ENCODE data around the gene DNAJC6. TPM values are rescaled to one million over a fixed set of nuclear protein-coding genes. Genes with fewer than 3 reads are reported as not detected.

Gene DNAJC6
- total RNA-seq, 3 donors from 2014 or later, result 1.6 to 9.6 (median 1.8) TPM

GRCh38 chr1:65456481-65456880 is 147.1 kb downstream of the DNAJC6 start:
- TF ChIP-seq, protein P1, sequence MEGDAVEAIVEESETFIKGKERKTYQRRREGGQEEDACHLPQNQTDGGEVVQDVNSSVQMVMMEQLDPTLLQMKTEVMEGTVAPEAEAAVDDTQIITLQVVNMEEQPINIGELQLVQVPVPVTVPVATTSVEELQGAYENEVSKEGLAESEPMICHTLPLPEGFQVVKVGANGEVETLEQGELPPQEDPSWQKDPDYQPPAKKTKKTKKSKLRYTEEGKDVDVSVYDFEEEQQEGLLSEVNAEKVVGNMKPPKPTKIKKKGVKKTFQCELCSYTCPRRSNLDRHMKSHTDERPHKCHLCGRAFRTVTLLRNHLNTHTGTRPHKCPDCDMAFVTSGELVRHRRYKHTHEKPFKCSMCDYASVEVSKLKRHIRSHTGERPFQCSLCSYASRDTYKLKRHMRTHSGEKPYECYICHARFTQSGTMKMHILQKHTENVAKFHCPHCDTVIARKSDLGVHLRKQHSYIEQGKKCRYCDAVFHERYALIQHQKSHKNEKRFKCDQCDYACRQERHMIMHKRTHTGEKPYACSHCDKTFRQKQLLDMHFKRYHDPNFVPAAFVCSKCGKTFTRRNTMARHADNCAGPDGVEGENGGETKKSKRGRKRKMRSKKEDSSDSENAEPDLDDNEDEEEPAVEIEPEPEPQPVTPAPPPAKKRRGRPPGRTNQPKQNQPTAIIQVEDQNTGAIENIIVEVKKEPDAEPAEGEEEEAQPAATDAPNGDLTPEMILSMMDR (IDR thresholded peaks at IDR 0.05), result no peak
- Histone ChIP-seq H3K36me3 (ENCODE audit: low read depth) (no peaks in the 10 kb centered on the region), H3K4me3 (no peak overlapping the region), H3K9me3 (no peaks in the 10 kb centered on the region), H3K4me1 (ENCODE audit: low read depth) (no peaks in the 10 kb centered on the region)
- DNase-seq (no peak), ATAC-seq (no peak)
- intact Hi-C loops (cut with DNase I, micrococcal nuclease), result no loop called here

DNA sequence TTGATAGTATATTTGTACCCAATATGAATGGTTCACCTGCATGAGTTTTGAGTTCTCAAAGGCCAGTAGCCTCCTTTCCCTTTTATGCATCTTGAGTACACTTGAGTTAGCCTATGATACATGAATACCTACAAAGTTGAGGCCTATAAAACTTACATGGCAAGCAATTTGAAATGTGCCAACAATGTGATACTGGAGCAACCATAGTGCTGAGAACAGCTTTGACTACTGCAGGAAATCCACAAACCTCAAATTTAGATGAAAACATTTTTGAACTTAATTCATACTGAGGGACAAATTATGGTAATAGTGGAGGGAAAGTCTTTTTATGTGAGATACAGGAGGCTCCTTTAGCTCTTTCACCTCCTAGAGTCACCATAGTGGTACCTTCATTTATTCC is 148.5 kb downstream of the DNAJC6 start:
- Histone ChIP-seq H3K4me3 (no peak overlapping the region), H3K36me3 (ENCODE audit: low read depth) (no peaks in the 10 kb centered on the region), H3K9me3 (no peaks in the 10 kb centered on the region), H3K4me1 (ENCODE audit: low read depth) (no peaks in the 10 kb centered on the region)
- intact Hi-C loops (cut with DNase I, micrococcal nuclease), result no loop called here
- ATAC-seq (no peak), DNase-seq (no peak)
- TF ChIP-seq, protein P1 (IDR thresholded peaks at IDR 0.05), result no peak

GRCh38 chr1:65458730-65459396 is 149.5 kb downstream of the DNAJC6 start:
- Histone ChIP-seq H3K4me1 (ENCODE audit: low read depth) (no peaks in the 10 kb centered on the region), H3K9me3 (no peaks in the 10 kb centered on the region), H3K36me3 (ENCODE audit: low read depth) (no peaks in the 10 kb centered on the region), H3K4me3 (no peak overlapping the region)
- ATAC-seq (no peak), DNase-seq (no peak)
- TF ChIP-seq, protein P1 (IDR thresholded peaks at IDR 0.05), result no peak
- intact Hi-C loops (cut with DNase I, micrococcal nuclease), result no loop called here

DNA sequence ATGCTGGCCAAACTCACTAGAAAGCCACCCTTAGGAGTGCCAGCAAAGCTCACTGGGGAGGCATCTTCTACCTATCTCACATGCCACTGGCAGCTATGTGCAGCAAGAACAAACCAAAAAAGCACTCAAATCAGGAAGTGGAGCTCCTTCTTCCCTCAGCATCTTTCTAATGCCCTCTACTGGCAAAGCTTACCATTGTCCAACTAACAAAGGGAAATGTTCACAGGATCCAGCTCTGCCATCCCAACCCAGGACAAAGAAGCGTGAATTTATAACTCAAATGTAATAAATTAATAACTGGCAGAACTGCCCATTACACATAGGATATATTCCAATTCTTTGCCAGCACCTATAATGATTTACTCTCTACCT is 150.0 kb downstream of the DNAJC6 start:
- Histone ChIP-seq H3K36me3 (ENCODE audit: low read depth) (no peaks in the 10 kb centered on the region), H3K9me3 (no peaks in the 10 kb centered on the region), H3K4me1 (ENCODE audit: low read depth) (no peaks in the 10 kb centered on the region), H3K4me3 (no peak overlapping the region)
- TF ChIP-seq, protein P1 (IDR thresholded peaks at IDR 0.05), result no peak
- intact Hi-C loops (cut with DNase I, micrococcal nuclease), result no loop called here
- ATAC-seq (peak; percentile 34), DNase-seq (no peak)

Other genes starting within 250 kb of the DNAJC6 start
- 10 to 100 TPM; 27.1 to 72.8 (median 47.9) TPM for gene AK4, start 161.3 kb upstream of the DNAJC6 start, total RNA-seq
- 1 to 10 TPM; 2.6 to 7.5 (median 4.6) TPM for gene LEPR, start 111.1 kb downstream of the DNAJC6 start, total RNA-seq
- gene LEPROT, start 111.1 kb downstream of the DNAJC6 start, total RNA-seq, result 10 to 100 TPM; 56.4 to 74.8 (median 56.6) TPM

All from mucosa of descending colon (tissue), 3 donors.